Endometrium (tissue), 2 donors: Measurements from ENCODE around the gene PLPP1.
A peak's percentile ranks its signal among the peaks of the same experiment; 100 is the strongest.

Source experiments
- FAIRE-seq: peaks from 2 replicates; lab custom pipeline; 2012; peaks lifted over from hg19 to GRCh38; lab: Jason Lieb, UNC
- donor health status: control.
- donor health status: control.

Gene PLPP1

DNA sequence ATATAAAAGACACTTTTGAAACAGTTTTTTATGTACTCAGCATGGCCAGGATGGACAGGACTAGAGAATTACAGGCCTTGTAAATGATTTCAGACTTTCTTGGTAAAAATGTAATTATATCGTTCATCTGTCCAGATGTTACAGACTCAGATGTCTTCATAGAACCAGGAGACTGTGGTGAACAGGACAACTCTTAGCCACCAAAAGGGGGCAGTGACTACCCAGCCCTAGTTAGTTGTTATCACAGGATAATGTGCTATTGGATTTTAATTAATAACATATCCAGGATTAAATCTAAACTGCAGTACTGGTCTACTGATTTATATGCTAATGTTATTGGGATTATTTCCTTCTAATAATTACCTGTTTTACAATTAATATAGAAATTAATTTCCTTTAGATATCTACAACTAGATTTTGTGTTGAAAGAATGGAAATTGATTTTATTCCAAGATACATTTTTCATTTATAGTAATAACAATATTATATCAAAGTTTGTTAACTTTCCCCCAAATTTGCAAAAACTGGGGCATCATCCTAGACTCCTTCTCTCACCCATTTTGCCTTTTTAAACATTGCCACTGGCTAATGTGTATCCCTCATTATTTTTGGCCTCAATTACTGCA is 127.6 kb downstream of the PLPP1 start:
- peak; percentile 80 for FAIRE-seq

DNA sequence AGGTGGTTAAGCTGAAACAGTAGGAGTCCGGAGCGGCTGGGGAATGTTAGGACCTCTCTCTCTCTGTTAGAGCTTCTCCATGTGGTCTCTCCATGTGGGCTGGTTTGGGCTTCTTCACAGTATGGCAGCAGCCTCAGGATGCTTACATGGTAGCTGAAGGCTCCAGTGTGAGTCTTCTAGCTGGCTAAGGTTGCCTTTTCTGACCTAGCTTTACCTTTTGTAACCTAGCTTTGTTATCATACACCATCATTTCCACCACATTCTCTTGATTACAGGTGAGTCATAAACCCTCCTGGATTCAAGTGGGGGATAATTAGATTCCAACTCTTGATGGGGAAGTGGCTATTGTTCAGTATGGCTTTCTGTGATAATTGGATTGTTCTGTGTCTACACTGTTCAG is 128.5 kb downstream of the PLPP1 start:
- no peak for FAIRE-seq

DNA sequence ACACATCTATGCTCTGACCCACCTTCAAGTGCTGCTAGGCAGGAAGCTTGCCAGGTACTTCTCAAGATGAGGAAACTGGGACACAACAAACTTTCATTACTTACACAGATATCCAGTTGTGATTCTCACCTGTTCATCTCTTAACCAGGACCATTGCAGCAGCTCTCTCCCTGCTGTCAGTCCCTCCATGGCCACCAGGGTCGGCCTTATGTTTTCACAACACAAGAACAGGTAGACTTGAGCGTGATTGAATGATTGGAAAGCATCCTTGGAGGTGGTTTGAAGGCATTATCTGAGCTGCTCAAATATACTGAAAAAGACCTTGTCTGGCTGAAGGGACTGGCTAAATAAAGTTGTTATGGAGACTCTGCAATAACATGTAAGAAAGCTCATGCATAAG is 132.6 kb downstream of the PLPP1 start:
- FAIRE-seq: no peak

DNA sequence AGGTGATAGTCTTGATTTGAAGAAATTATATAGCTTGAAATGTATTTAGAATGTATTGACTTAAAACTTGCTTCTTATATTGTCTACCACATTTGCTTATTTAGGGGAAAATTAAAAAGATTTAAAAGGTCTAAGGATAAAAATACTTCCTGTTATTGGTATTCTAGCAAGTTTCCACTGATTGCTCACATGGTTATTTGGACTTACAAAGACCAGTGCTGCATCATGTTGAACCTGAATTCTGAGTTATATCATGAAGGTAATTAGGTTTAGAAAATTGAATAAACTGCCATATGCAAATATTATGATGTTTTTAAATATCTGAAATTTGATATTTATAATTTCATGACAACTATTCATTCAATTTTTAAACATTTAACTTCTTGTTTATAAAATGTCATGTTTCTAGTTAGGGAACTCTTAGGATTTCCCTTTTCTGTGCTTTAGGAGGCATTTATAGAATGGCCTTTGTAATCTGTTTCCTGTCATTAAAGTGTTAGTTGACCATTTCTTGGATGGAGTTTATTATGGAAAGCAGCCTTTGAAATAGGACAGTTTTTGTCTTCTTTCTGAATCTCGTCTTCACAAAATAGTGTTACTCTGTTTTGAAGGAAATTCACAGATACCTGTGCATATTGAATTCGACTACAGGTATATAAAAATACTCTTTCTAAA is 141.1 kb downstream of the PLPP1 start:
- peak; percentile 33 for FAIRE-seq

DNA sequence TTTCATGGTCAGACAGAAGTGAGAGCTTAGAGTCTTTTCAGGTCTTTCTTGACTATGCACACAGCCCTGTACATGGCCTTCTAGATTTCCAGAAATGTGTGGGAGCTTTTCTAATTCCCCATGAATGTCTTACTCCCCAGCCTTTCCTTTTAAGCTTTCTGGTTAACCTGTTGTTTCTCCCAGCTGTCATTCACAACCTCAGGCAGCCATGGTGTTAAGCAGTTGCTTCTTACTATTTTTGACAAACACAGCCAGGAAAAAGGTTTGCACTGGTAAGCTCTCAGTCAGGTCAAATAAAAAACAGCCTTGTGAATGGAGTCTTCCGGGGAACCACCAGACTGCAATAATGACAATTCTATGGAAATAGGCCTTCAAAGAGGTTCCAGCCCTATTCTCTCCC is 142.1 kb downstream of the PLPP1 start:
- FAIRE-seq: no peak

DNA sequence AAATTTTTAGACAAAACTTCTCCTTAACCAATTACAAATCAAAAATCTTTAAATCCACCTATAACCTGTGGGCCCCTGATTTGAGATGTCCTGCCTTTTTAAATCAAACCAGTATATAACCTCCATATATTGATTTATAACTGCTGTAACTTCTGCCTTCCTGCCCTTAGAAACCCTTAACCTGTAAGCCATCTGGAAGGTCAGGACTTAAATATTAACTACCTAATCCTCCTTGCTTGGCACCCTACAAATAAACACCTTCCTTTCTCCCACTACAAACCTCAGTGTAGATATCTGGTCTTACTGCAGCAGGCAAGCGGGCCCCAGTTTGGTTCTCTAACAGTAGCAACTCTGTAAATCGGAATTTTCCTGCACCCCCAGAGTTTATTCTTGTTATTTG is 143.1 kb downstream of the PLPP1 start:
- FAIRE-seq: no peak

DNA sequence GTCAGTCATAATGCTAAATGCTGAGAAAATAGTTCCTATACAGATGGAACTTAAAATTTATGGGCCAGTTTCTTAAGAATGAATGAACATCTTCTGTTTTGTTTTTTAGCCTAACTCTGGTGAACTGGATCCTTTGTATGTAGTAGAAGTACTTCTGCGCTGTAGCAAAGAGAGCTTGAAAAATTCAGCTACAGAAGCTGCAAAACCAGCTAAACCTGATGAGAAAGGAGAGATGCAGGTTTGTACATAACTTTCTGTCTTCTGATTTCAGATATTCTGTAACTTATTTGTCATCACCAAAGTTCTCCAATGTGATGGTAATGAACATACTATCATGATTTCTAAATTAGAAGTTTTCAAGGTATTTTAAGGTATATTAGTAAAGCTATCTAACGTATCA is 146.9 kb downstream of the PLPP1 start:
- FAIRE-seq: no peak

DNA sequence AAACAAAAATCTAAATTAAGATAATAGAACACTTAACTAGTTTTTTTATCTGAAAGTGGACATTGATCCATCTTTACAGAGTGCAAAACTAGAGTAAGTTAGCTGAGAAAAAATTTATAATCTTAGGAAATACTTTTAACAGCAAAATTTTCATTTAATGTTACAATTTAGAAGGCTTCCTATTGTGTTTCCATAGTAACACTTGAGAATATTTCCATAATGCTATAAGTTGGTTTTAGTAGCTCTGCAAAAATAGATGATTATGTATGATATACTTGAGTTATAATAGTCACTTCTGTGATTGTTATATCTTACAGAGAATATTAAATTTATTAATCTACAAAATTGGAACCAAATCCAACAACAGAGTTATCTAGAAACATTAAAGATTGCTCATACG is 148.4 kb downstream of the PLPP1 start:
- peak; percentile 8 for FAIRE-seq

DNA sequence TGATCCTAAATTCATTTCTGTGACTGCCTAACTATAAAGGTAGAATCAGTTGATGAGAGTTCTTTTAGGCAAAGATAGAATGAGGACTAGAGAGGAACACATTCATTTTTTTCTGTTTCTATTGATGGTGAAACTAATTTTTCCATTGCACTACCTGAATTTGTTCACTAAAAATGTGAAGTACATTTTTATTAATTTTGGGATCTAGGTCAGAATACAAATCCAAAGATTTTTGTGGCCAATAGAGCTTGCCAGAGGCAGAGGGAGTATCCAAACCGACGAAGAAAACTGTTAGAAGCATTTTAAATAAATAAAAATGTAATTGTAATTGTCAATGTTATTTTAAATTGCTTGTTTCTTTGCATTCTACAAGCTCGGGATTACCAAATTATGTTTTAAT is 148.9 kb downstream of the PLPP1 start:
- no peak for FAIRE-seq

DNA sequence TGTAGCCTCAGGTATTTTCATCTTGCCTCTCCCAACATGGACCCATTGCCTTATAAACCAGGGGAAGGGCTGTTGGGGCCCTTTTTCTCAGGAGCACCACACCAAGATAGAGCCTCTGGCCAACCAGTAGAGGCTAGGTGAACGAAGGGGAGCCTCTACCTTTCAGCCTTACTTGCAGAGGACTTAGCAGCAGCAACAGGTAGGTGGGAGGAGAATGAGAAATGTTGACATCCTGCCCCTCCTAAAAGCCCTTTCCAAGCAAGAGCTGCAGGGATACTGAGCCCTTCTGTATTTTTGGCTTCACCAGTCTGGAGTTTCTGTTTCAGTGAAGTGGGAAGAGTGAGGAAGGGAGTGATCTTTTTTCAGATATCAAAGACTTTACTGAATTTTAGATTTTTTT is 149.5 kb downstream of the PLPP1 start:
- FAIRE-seq: no peak

DNA sequence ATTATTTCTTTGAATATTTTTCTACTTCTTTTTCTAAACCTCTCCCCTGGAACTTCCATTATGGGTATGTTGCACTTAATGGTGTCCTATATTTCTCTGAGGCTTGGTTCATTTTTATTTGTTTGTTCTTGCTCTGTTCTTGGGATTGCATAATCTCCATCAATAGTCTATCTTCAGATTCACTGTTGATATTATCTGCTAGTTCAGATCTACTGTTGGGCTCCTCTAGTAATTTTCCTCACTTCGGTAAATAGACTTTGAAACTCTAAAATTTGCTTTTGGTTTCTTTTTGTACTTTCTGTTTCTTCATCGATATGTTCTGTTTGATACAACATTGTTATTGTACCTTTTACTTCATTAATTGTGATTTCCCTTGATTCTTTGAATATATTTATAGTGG is 150.7 kb downstream of the PLPP1 start:
- no peak for FAIRE-seq

DNA sequence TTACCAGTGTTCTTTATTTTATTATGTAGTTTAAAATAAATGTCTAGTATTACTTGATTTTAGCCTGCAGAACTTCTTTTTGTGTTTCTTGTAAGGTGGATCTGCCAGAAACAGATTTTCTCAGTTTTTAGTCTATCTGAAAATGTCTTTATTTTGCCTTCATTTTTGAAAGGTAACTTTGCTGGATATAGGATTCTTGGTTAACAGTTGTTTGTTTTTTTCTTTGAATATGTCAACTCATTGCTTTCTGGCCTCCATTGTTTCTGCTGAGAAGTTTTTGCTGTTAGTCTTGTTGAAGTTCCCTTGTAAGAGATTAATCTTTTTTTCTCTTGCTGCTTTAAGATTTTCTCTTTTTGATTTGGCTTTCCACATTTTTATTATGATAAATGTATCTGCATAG is 151.5 kb downstream of the PLPP1 start:
- no peak for FAIRE-seq

DNA sequence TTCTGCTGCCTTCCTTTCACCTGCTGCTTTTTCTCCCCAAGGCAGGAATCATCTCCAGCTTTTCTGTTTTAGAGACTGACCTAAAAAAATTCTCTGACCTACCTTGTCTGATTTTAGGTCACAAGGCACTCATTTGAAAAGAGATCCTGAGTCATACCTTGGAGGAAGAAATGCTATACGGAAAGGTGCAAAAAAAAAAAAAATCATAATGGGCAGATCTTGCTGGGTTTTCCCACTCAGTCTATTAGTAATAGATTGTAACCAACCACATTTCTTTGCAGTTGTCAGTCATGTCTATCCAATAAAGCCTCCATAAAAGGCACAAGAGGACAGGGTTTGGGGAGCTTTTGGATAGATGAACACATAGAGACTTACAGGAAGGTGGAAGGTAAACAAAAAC is 157.0 kb downstream of the PLPP1 start:
- no peak for FAIRE-seq
